Mucosa of stomach (tissue), 1 donor: ENCODE measurements around the gene SCRN2.

ENCODE experiments used
- H3K27me3 ChIP-seq: one replicate; pipeline ENCODE4 v1.7.0; 2013; ENCODE audit warnings: mild to moderate bottlenecking, low read length; ENCODE audit not compliant: control insufficient read depth, insufficient read depth
- H3K36me3 ChIP-seq: one replicate; pipeline ENCODE4 v1.7.0; 2013; ENCODE audit warnings: low read length; ENCODE audit not compliant: control insufficient read depth, insufficient read depth
- H3K4me1 ChIP-seq: one replicate; pipeline ENCODE4 v1.7.0; 2013; ENCODE audit warnings: mild to moderate bottlenecking, low read length; ENCODE audit not compliant: control insufficient read depth, insufficient read depth
- H3K4me3 ChIP-seq: one replicate; pipeline ENCODE4 v1.7.0; 2013; ENCODE audit warnings: low read length
- H3K9ac ChIP-seq: one replicate; pipeline ENCODE4 v1.7.0; 2013; ENCODE audit warnings: mild to moderate bottlenecking, low read length, moderate library complexity
- H3K9me3 ChIP-seq: one replicate; pipeline ENCODE4 v1.7.0; 2013; ENCODE audit warnings: mild to moderate bottlenecking, low read length, moderate library complexity; ENCODE audit not compliant: control insufficient read depth
- donor health status: Pancreatic carcinoma.

The SCRN2 gene

GRCh38 chr17:47850373-47850691 lies 9.3 kb upstream of the SCRN2 start:
- Histone ChIP-seq H3K9ac (peak overlapping the region; percentile 45), H3K27me3 (peaks cover 93% of the 10 kb centered on the region), H3K9me3 (no peaks in the 10 kb centered on the region), H3K4me3 (no peak overlapping the region), H3K4me1 (peaks cover 24% of the 10 kb centered on the region), H3K36me3 (no peaks in the 10 kb centered on the region)

DNA sequence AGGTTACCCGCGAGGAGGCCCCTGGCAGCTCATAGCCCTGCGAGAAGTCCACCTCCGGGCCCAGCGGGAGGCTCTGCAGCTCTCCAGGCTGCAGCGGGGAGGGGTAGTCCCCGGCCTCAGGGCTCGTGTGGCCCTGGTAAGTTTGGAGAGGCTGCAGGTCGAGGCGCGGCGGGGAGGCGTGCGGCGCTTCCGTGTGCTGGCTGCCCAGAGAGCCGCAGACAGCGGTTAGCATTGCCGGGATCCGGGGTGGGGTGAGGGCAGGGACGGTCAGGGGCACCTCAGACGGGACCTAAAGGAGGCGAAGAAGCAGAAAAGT lies 7.1 kb upstream of the SCRN2 start:
- no peaks in the 10 kb centered on the region for H3K36me3 ChIP-seq
- peaks cover 28% of the 10 kb centered on the region for H3K4me1 ChIP-seq
- no peak overlapping the region for H3K9ac ChIP-seq
- no peaks in the 10 kb centered on the region for H3K9me3 ChIP-seq
- H3K27me3 ChIP-seq, result peaks cover 71% of the 10 kb centered on the region
- no peak overlapping the region for H3K4me3 ChIP-seq

DNA sequence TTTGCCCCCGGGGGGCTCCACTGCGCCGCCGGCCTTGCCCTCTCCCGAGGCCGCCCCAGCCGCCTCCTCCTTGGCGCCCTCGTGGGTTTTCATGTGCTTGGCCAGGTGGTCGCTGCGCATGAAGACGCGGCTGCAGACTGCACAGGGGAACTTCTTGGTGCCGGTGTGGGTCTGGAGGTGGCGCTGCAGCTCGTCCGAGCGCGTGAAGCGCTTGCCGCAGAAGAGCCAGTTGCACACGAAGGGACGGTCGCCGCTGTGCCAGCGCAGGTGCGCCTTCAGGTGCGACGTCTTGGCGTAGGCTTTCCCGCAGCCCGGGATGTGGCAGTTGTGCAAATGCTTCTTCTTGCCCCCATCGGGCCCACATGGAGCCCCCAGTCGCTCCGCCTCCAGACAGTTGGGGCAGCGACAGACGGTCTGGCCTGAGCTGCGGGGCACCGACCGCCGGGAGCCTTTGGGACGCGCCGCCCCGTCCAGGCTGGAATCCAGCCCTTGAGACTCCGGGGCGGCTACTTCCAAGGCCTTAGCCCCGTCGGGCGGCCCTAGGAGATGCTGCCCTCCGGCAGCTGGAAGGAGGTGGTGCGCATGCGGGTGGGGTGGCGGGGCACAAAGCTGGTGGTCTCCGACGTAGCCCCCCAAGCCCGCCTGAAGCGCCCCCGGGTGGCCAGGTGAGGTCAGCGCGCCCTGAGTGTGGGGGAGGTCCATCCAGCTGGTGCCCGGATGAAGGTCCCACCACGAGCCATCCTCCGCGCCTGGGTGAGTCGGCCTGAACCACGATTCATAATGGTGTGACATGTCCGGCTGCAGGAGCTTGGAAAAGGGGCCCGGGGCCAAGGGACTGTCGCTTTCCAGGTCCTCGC lies 6.5 kb upstream of the SCRN2 start:
- Histone ChIP-seq H3K4me1 (peaks cover 34% of the 10 kb centered on the region), H3K4me3 (no peak overlapping the region), H3K9ac (no peak overlapping the region), H3K27me3 (peaks cover 65% of the 10 kb centered on the region), H3K36me3 (no peaks in the 10 kb centered on the region), H3K9me3 (no peaks in the 10 kb centered on the region)

- Histone ChIP-seq H3K4me1 (peaks cover 37% of the 10 kb centered on the region), H3K4me3 (no peak overlapping the region), H3K9me3 (no peaks in the 10 kb centered on the region), H3K36me3 (no peaks in the 10 kb centered on the region), H3K27me3 (peaks cover 58% of the 10 kb centered on the region), H3K9ac (no peak overlapping the region)
Measured at GRCh38 chr17:47846716-47847340, 5.8 kb upstream of the SCRN2 start.

- H3K9ac ChIP-seq, result no peak overlapping the region
- no peaks in the 10 kb centered on the region for H3K36me3 ChIP-seq
- H3K27me3 ChIP-seq, result peaks cover 48% of the 10 kb centered on the region
- H3K4me3 ChIP-seq, result no peak overlapping the region
- H3K4me1 ChIP-seq, result peaks cover 42% of the 10 kb centered on the region
- H3K9me3 ChIP-seq, result no peaks in the 10 kb centered on the region
Measured at GRCh38 chr17:47845716-47846075, 4.6 kb upstream of the SCRN2 start.

DNA sequence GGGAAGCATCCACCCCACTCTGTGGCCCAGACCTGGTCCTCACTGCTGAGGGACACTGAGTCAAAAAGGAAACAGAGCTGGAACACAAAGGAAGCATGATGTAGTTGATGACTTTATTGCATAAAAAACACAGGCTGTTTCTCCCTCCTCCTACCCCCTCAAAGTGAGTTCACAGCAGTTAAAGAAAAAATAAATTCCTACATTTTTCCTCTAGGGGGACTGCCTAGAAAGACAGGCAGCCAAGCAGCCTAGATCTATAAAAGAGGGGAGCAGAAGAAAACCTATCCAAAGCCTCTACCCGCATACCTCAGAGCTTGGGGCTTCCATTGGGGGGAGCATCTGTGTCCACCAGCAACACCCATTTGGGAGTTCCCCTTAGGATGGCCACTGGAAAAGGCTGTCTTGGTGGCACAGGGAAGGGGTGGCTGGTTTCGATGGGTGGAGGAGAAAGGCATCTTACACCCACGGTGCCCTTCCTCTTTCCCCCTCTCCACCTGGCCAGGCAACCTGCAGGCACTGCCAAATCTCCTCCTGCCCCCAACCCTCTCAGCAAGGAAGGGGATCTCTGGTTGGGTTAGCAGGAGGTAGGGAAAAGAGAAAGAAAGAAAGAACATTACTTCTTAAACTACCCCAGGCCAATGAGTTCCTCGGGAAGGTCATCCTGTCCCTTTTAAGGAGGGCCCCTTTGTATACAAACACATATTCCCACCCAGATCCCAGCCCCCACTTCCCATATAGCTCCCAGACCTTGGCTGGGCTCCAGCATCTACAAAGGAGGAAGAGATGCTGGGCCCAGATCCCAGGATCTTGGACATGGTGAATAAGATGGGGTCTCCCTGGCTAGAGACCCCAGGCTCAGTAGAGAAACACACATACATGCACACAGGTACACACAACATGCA lies 4.0 kb upstream of the SCRN2 start:
- H3K27me3 ChIP-seq, result peaks cover 42% of the 10 kb centered on the region
- no peak overlapping the region for H3K4me3 ChIP-seq
- no peaks in the 10 kb centered on the region for H3K9me3 ChIP-seq
- peaks cover 41% of the 10 kb centered on the region for H3K4me1 ChIP-seq
- H3K36me3 ChIP-seq, result no peaks in the 10 kb centered on the region
- no peak overlapping the region for H3K9ac ChIP-seq

GRCh38 chr17:47844227-47844626 lies 3.2 kb upstream of the SCRN2 start:
- peaks cover 33% of the 10 kb centered on the region for H3K27me3 ChIP-seq
- H3K9ac ChIP-seq, result no peak overlapping the region
- no peak overlapping the region for H3K4me3 ChIP-seq
- no peaks in the 10 kb centered on the region for H3K36me3 ChIP-seq
- H3K9me3 ChIP-seq, result no peaks in the 10 kb centered on the region
- H3K4me1 ChIP-seq, result peaks cover 49% of the 10 kb centered on the region

GRCh38 chr17:47843391-47843730 lies 2.3 kb upstream of the SCRN2 start:
- Histone ChIP-seq H3K9me3 (no peaks in the 10 kb centered on the region), H3K27me3 (peaks cover 27% of the 10 kb centered on the region), H3K4me1 (peaks cover 49% of the 10 kb centered on the region), H3K9ac (peak overlapping the region; percentile 32), H3K4me3 (no peak overlapping the region), H3K36me3 (no peaks in the 10 kb centered on the region)

DNA sequence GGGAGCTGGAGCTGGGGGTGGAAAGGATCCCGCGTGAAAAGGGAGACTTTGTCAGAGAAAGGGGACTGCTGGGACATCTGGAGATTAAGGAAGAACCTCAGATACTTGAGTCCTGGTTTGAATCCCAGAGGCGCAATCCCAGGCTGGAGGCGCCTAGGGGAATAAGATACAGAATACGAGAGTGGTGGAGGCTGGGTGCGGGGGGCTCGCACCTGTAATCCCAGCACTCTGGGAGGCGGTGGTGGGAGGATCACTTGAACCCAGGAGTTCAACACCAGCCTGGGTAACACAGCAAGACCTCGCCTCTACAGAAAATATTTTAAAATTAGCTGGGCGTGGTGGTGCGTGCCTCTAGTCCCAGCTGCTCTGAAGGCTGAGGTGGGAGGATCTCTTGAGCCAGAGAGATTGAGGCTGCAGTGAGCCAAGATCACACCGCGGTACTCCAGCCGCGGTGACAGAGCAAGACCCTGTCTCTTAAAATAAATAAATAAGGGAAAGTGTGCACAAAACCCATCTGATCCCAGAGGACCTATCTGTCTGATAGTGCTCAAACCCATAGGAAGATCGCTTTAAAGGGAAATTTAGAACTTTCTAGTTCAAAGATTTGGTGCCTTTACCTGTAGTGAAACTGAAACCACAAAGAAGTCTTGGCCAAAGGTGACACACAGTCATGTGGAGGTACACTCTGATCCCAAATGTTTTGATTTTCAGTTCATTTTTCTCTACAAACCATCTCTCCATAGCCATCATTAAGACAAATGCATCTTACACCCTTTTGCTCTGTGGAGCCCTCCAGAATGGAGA lies 617 bp upstream of the SCRN2 start:
- H3K4me3 ChIP-seq, result peak overlapping the region; percentile 96
- peaks cover 10% of the 10 kb centered on the region for H3K27me3 ChIP-seq
- no peaks in the 10 kb centered on the region for H3K9me3 ChIP-seq
- H3K9ac ChIP-seq, result peak overlapping the region; percentile 93
- peaks cover 37% of the 10 kb centered on the region for H3K4me1 ChIP-seq
- no peaks in the 10 kb centered on the region for H3K36me3 ChIP-seq

DNA sequence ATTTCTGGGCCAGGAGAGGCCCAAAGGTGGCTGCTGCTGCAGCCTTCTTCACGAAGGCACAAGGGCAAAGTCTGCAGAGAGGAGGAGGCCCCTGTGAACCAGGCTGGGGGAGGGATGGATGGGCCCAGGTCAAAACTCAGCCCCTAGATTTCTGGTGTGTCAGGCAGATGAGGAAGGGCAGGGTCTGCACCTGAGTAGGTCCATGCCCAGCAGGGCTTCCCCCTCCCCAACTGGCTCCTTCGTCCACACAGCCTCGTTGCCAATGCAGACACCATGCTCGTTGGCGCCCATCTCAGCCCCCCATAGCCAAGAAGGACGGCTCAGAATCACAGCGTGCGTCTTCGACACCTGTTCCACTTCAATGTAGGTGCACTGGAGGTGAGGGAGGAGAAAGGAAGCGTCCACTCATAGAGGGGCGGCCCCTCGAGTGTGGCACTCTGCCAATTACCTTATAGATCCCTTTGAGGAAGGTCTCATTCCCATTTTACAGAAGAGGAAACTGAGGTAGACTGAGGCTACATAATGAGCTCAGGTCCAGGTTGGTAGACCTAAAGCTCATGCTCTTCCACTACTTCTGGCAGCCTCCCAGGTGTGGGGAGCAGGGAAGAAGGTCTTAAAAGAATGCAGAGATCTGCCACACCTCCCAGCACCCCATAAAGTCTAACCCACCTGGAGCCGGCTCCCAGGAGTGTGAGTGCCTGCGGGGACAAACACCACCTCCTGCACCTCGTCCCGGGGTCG lies 902 bp downstream of the SCRN2 start:
- Histone ChIP-seq H3K4me1 (peaks cover 37% of the 10 kb centered on the region), H3K9ac (peak overlapping the region; percentile 93), H3K27me3 (no peaks in the 10 kb centered on the region), H3K36me3 (no peaks in the 10 kb centered on the region), H3K4me3 (peak overlapping the region; percentile 96), H3K9me3 (no peaks in the 10 kb centered on the region)

DNA sequence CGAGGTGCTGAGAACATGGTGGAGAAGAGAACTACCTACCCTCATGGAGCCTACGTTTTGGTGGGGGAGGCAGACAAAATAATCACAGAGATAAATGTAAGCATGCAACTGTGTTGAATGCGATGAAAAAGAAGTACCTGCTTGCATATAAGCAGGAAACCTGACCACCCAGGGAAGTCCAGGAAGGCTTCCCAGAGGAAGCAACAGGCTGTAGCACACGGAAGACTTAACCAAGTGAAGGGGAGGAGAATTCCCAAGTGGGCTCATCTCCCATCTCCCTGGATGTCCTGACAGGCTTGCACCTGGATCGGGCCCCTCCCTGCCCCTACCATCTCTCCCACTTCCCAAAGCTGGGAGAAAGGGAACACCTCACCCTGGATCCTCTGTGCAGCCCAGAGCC lies 2.0 kb downstream of the SCRN2 start:
- H3K27me3 ChIP-seq, result no peaks in the 10 kb centered on the region
- no peak overlapping the region for H3K4me3 ChIP-seq
- H3K4me1 ChIP-seq, result peaks cover 37% of the 10 kb centered on the region
- H3K9ac ChIP-seq, result no peak overlapping the region
- no peaks in the 10 kb centered on the region for H3K9me3 ChIP-seq
- H3K36me3 ChIP-seq, result no peaks in the 10 kb centered on the region
